GM19452 (cell line): Measurements from ENCODE around the gene TAP2.

ENCODE experiments used
- ATAC-seq: cut with Tn5 transposase; IDR thresholded peaks from one replicate; pipeline ENCODE4 v1.9.1; 2021; ENCODE audit not compliant: unreplicated experiment

Gene TAP2

GRCh38 chr6:32796848-32797776, 41.4 kb downstream of the TAP2 start:
- no peak for ATAC-seq

DNA sequence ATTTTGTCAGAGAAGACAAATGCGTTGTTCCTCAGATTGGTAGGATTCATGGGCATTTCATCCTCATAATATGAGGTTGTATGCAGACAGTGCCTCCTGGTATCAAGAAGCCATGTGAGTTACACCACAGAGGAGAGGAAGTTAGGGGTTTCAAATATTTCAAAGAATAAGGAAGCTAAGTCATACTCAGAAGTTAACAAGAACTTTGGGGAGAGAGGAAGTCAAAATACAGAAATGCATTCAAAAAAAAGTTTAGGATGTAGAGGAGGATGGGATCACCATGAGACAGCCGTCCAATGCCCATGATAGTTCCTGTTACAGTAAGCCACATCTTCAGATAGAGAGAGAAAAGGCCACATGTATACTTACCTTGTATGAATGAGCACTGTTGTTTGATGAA, 44.0 kb downstream of the TAP2 start:
- no peak for ATAC-seq

DNA sequence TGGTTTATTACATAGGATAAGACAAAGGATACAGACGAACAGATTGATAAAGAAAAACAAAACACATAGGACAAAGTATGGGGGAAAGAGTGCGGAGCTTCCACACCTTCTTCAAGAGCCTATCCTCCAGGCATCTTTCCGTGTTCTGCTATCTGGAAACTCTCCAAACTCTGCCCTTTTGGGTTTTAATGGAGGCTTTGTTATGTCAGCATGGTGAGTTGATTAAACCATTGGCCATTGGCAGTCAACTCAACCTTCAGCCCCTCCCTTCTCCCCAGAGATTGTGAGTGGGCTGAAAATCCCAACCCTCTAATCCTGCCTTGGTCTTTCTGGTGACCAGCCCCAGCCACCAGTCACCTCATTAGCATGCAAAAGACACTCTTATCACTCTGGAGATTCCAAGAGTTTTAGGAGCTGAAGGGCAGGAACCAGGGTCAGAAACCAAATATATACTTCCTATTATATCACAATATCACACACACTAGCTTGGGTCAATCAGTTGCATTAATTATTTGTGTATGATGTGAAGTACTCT, 45.6 kb downstream of the TAP2 start:
- ATAC-seq = no peak

DNA sequence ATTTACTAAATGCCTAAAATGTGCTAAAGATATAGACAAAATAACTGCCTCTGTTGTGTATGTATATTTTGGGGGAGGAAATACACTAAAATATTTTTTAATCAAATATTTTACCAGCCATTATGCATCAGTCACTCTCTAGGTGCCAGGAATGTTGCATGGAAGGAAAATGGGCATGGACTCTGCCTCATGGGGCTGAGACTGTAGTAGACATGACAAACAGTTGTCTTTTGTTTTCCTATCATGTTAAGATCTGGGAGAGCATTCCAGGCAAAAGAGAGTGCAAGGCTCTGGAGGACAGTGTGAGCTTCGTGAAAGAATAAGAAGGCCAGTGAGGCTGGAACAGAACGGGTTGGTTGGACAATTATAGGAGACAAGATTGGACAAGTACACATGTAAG, 48.2 kb downstream of the TAP2 start:
- no peak for ATAC-seq
